ENCODE results near the gene C19orf81. TPM values are rescaled to one million over a fixed set of nuclear protein-coding genes. Genes with fewer than 3 reads are reported as not detected.

C19orf81 gene
- total and polyA plus RNA-seq, 2 of the 8 experiments (the other 6 are each of a cell fraction or from before 2014, with no cell fraction given) = 11.7 to 13.0 TPM

DNA sequence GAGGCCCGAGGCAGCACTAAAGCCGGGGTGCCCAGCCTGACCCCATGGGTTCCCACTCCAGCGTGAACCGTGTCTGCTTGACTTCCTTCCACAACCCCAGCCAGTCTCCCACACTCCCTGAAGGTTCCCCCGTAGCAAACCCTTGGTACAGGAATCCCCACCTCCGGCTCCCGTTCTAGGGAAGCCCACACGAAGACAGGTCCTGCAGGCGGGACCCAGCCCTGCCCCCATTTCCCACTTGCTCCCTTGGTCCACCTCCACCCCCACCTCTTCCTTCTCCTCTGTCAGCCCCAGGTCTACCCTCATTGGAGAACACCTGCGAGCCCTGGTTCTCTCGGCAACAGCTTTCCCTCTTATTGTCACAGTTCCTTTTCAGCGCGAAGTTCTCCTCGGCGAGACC lies 23.9 kb downstream of the C19orf81 start:
- Histone ChIP-seq H3K56ac (replicated peaks; ENCODE audit: insufficient read length, low read depth, low read length) (no peak overlapping the region), H3K4me2 (ENCODE audit: insufficient read depth in 1 of 2, low read depth in 2 of 2, low read length in 2 of 2) (no peak overlapping the region; a peak in 1 of 4 replicates), H3K9me3 (ENCODE audit: insufficient read depth in 2 of 2, low read depth in 1 of 2, low read length in 1 of 2) (no peaks in the 10 kb centered on the region), H3K27me3 (replicated peaks in 1 of 4; ENCODE audit: control insufficient read depth in 3 of 4, extremely low read depth in 1 of 4, insufficient read depth in 3 of 4, low read length in 3 of 4) (peaks cover 10 to 24% (median 22%) of the 10 kb centered on the region in 4 experiments), H4K20me1 (replicated peaks in 1 of 2; ENCODE audit: control insufficient read depth in 1 of 2, insufficient read depth in 2 of 2, low read length in 2 of 2) (peaks cover 0 to 4% of the 10 kb centered on the region in 2 experiments), H4K5ac (ENCODE audit: insufficient read length, low read depth, low read length) (no peak overlapping the region), H2AK5ac (ENCODE audit: low read depth, low read length) (0 out of 2 replicates have a peak overlapping the region, but pooled peaks have one; percentile 24), H4K91ac (replicated peaks; ENCODE audit: insufficient read length, low read length) (no peak overlapping the region), H3K9ac (replicated peaks in 1 of 4; ENCODE audit: extremely low read depth in 1 of 4, low read depth in 3 of 4, low read length in 3 of 4) (no peak overlapping the region), H3K23ac (ENCODE audit: insufficient read length) (no peak overlapping the region), H2BK120ac (replicated peaks; ENCODE audit: low read depth, low read length) (no peak overlapping the region), H3K4me3 (ENCODE audit: extremely low read depth in 1 of 4, insufficient read depth in 2 of 4, low read depth in 3 of 4, low read length in 4 of 4) (no peak overlapping the region), H2BK20ac (ENCODE audit: low read length) (0 out of 2 replicates have a peak overlapping the region, but pooled peaks have one; percentile 43), H2AFZ (ENCODE audit: low read length) (no peak overlapping the region), H3K4me1 (replicated peaks in 1 of 4; ENCODE audit: control insufficient read depth in 3 of 4, insufficient read depth in 4 of 4, low read length in 3 of 4) (peaks cover 0 to 10% (median 7%) of the 10 kb centered on the region in 4 experiments; a peak in 6 of 7 replicates), H3K36me3 (ENCODE audit: control insufficient read depth in 2 of 4, insufficient read depth in 4 of 4, low read length in 3 of 4) (no peaks in the 10 kb centered on the region; a peak in 1 of 8 replicates), H3K4ac (replicated peaks; ENCODE audit: insufficient read length, low read depth, low read length) (no peak overlapping the region), H3K27ac (ENCODE audit: low read depth, low read length) (no peak overlapping the region), H3K79me2 (ENCODE audit: control insufficient read depth in 1 of 2, insufficient read depth in 2 of 2, low read length in 2 of 2) (no peaks in the 10 kb centered on the region), H3K79me1 (ENCODE audit: low read depth, low read length) (no peaks in the 10 kb centered on the region), H3K18ac (ENCODE audit: extremely low read depth, low read length) (peak overlapping the region; percentile 78), H3K23me2 (ENCODE audit: low read depth, low read length) (peaks cover 3% of the 10 kb centered on the region), H4K8ac (ENCODE audit: extremely low read depth, insufficient read depth, low read length) (no peak overlapping the region), H2BK12ac (ENCODE audit: low read depth, low read length) (0 out of 2 replicates have a peak overlapping the region, but pooled peaks have one; percentile 50), H3K14ac (ENCODE audit: insufficient read length) (no peak overlapping the region), H2BK15ac (ENCODE audit: low read length) (peak overlapping the region; percentile 31; the same call in 1 of the 2 replicates), H2BK5ac (ENCODE audit: low read depth, low read length) (0 out of 2 replicates have a peak overlapping the region, but pooled peaks have one; percentile 13)
- ChIA-PET POLR2A (ENCODE audit: partially characterized antibody) (no interaction called here), CTCF (ENCODE audit: partially characterized antibody) (interaction anchor here (0.8 kb wide), 1 partner anchor 135 kb away, joined by 3 read pairs; no protein-coding TSS in a partner anchor)
- 78% methylated on average over 15 of the region's 15 CpGs; no CpG with 5 or more reads in 1 of the 2 experiments for WGBS, 2 experiments (ENCODE audit: extremely low coverage in 1 of 2, insufficient coverage in 1 of 2, insufficient read length in 1 of 2, insufficient replicate concordance in 2 of 2, low coverage in 1 of 2, low lambda C conversion rate in 2 of 2, missing lambda C conversion rate in 1 of 2)
- no peak for DNase-seq (ENCODE audit: low read depth in 1 of 2, low spot score in 2 of 2)
- no peak for FAIRE-seq
- TF ChIP-seq SAP30 (IDR thresholded peaks at IDR 0.05; ENCODE audit: insufficient read depth, insufficient replicate concordance, low read length) = no peak
- no peak for TF ChIP-seq CTBP2 (IDR thresholded peaks at IDR 0.05; ENCODE audit: borderline replicate concordance, insufficient read depth, insufficient read length, low read length)
- TF ChIP-seq, protein P1, sequence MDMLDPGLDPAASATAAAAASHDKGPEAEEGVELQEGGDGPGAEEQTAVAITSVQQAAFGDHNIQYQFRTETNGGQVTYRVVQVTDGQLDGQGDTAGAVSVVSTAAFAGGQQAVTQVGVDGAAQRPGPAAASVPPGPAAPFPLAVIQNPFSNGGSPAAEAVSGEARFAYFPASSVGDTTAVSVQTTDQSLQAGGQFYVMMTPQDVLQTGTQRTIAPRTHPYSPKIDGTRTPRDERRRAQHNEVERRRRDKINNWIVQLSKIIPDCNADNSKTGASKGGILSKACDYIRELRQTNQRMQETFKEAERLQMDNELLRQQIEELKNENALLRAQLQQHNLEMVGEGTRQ (IDR thresholded peaks at IDR 0.05; ENCODE audit: low read length) = no peak
- no peak for TF ChIP-seq TAF7 (optimal IDR thresholded peaks at IDR 0.05; ENCODE audit: borderline replicate concordance, low read depth, low read length)
- no peak for TF ChIP-seq BRCA1 (IDR thresholded peaks at IDR 0.05; ENCODE audit: low read depth, low read length)
- TF ChIP-seq SP1 (IDR thresholded peaks at IDR 0.05; ENCODE audit: low read depth, low read length) = no peak
- no peak for TF ChIP-seq FOSL1 (IDR thresholded peaks at IDR 0.05; ENCODE audit: insufficient read depth, low read depth, low read length)
- no peak for TF ChIP-seq SP4 (IDR thresholded peaks at IDR 0.05; ENCODE audit: low read length)
- TF ChIP-seq SP2 (IDR thresholded peaks at IDR 0.05; ENCODE audit: low read length) = no peak
- TF ChIP-seq RXRA (IDR thresholded peaks at IDR 0.05; ENCODE audit: insufficient read depth, low read depth, low read length) = no peak
- TF ChIP-seq YY1 (IDR thresholded peaks at IDR 0.05; ENCODE audit: low read depth, low read length) = no peak
- TF ChIP-seq CEBPB (IDR thresholded peaks at IDR 0.05; ENCODE audit: low read depth, low read length) = no peak
- TF ChIP-seq ASH2L (IDR thresholded peaks at IDR 0.05; ENCODE audit: low read length) = no peak
